Measurements from ENCODE around the gene METTL17.

The METTL17 gene

GRCh38 chr14:21020977-21021545 is 31.3 kb downstream of the METTL17 start:
- H4K20me1 ChIP-seq (ENCODE audit: insufficient read depth, low read length), result no peaks in the 10 kb centered on the region
- no peak overlapping the region for H3K4me3 ChIP-seq (ENCODE audit: low read depth, low read length, poor library complexity, severe bottlenecking)
- H3K27ac ChIP-seq (ENCODE audit: low read depth, low read length, poor library complexity, severe bottlenecking), result no peak overlapping the region
- H3K79me2 ChIP-seq (ENCODE audit: insufficient read depth, low read length), result no peaks in the 10 kb centered on the region
- no peak overlapping the region for H2AFZ ChIP-seq (ENCODE audit: low read length)
- H3K9ac ChIP-seq (ENCODE audit: low read length), result no peak overlapping the region
- H3K36me3 ChIP-seq (ENCODE audit: insufficient read depth, low read length), result no peaks in the 10 kb centered on the region
- H3F3A ChIP-seq (ENCODE audit: insufficient read depth, low read length), result no peaks in the 10 kb centered on the region
- H3K9me2 ChIP-seq (ENCODE audit: low read depth, low read length), result no peaks in the 10 kb centered on the region
- no peak overlapping the region for H3K4me2 ChIP-seq (ENCODE audit: low read length)
- H3K4me1 ChIP-seq (ENCODE audit: insufficient read depth, low read length, severe bottlenecking), result peaks cover 2% of the 10 kb centered on the region
- no peak for TF ChIP-seq EZH2 (IDR thresholded peaks at IDR 0.05; ENCODE audit: borderline replicate concordance, low read length)
- TF ChIP-seq, protein P1, sequence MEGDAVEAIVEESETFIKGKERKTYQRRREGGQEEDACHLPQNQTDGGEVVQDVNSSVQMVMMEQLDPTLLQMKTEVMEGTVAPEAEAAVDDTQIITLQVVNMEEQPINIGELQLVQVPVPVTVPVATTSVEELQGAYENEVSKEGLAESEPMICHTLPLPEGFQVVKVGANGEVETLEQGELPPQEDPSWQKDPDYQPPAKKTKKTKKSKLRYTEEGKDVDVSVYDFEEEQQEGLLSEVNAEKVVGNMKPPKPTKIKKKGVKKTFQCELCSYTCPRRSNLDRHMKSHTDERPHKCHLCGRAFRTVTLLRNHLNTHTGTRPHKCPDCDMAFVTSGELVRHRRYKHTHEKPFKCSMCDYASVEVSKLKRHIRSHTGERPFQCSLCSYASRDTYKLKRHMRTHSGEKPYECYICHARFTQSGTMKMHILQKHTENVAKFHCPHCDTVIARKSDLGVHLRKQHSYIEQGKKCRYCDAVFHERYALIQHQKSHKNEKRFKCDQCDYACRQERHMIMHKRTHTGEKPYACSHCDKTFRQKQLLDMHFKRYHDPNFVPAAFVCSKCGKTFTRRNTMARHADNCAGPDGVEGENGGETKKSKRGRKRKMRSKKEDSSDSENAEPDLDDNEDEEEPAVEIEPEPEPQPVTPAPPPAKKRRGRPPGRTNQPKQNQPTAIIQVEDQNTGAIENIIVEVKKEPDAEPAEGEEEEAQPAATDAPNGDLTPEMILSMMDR (IDR thresholded peaks at IDR 0.05; ENCODE audit: low read length), result no peak
- no peaks in the 10 kb centered on the region for H3K9me3 ChIP-seq (ENCODE audit: low read length)
- H3K27me3 ChIP-seq (ENCODE audit: insufficient read depth, low read length), result peaks cover 5% of the 10 kb centered on the region

DNA sequence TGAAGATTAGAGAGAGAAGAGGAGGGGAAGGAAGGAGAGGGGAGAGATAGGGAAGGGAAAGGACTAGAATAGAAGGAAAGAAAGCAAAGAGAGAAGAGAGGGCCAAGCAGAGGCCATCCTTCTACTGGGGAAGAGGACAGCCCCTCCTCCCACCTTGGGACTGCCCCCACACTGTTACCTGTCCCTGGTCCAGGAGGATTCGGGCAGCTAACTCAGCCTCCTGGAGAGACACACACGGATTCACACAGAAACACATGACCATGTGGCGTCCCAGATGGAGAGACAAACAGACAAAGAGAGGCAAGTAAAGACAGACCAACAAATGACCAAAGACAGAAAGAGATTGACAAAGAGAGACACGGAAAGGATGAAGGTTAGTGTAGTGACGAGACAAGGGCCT is 32.9 kb downstream of the METTL17 start:
- no peak overlapping the region for H3K27ac ChIP-seq (ENCODE audit: low read depth, low read length, poor library complexity, severe bottlenecking)
- H4K20me1 ChIP-seq (ENCODE audit: insufficient read depth, low read length), result no peaks in the 10 kb centered on the region
- H3K36me3 ChIP-seq (ENCODE audit: insufficient read depth, low read length), result no peaks in the 10 kb centered on the region
- H3K27me3 ChIP-seq (ENCODE audit: insufficient read depth, low read length), result peaks cover 2% of the 10 kb centered on the region
- TF ChIP-seq, protein P1 (IDR thresholded peaks at IDR 0.05; ENCODE audit: low read length), result no peak
- no peak for TF ChIP-seq EZH2 (IDR thresholded peaks at IDR 0.05; ENCODE audit: borderline replicate concordance, low read length)
- H3K4me2 ChIP-seq (ENCODE audit: low read length), result no peak overlapping the region
- no peak overlapping the region for H3K9ac ChIP-seq (ENCODE audit: low read length)
- no peaks in the 10 kb centered on the region for H3F3A ChIP-seq (ENCODE audit: insufficient read depth, low read length)
- H3K9me3 ChIP-seq (ENCODE audit: low read length), result no peaks in the 10 kb centered on the region
- H3K4me3 ChIP-seq (ENCODE audit: low read depth, low read length, poor library complexity, severe bottlenecking), result no peak overlapping the region
- no peak overlapping the region for H2AFZ ChIP-seq (ENCODE audit: low read length)
- H3K79me2 ChIP-seq (ENCODE audit: insufficient read depth, low read length), result no peaks in the 10 kb centered on the region
- H3K9me2 ChIP-seq (ENCODE audit: low read depth, low read length), result no peaks in the 10 kb centered on the region
- peaks cover 2% of the 10 kb centered on the region for H3K4me1 ChIP-seq (ENCODE audit: insufficient read depth, low read length, severe bottlenecking)

- Histone ChIP-seq H3F3A (ENCODE audit: insufficient read depth, low read length) (no peaks in the 10 kb centered on the region), H3K4me1 (ENCODE audit: insufficient read depth, low read length, severe bottlenecking) (peaks cover 2% of the 10 kb centered on the region), H3K27ac (ENCODE audit: low read depth, low read length, poor library complexity, severe bottlenecking) (no peak overlapping the region), H3K79me2 (ENCODE audit: insufficient read depth, low read length) (no peaks in the 10 kb centered on the region), H3K4me2 (ENCODE audit: low read length) (no peak overlapping the region), H3K27me3 (ENCODE audit: insufficient read depth, low read length) (no peaks in the 10 kb centered on the region; the same call in 1 of the 2 replicates), H3K9ac (ENCODE audit: low read length) (no peak overlapping the region), H3K9me3 (ENCODE audit: low read length) (no peaks in the 10 kb centered on the region), H4K20me1 (ENCODE audit: insufficient read depth, low read length) (no peaks in the 10 kb centered on the region), H3K9me2 (ENCODE audit: low read depth, low read length) (no peaks in the 10 kb centered on the region), H2AFZ (ENCODE audit: low read length) (no peak overlapping the region), H3K36me3 (ENCODE audit: insufficient read depth, low read length) (no peaks in the 10 kb centered on the region), H3K4me3 (ENCODE audit: low read depth, low read length, poor library complexity, severe bottlenecking) (no peak overlapping the region)
- TF ChIP-seq, protein P1 (IDR thresholded peaks at IDR 0.05; ENCODE audit: low read length), result no peak
- no peak for TF ChIP-seq EZH2 (IDR thresholded peaks at IDR 0.05; ENCODE audit: borderline replicate concordance, low read length)
Observed at GRCh38 chr14:21023174-21023573, 33.4 kb downstream of the METTL17 start.
